GM20431 (cell line): ENCODE results near the gene HARBI1.
"Not testable (repeated sequence)": the region's sequence is repeated elsewhere in the genome, so short reads cannot be mapped to it uniquely, and the experiment has no call there.

Experiments used
- in situ Hi-C: fragments of 300-500 bp; cut with MseI, MboI; formaldehyde crosslinking; loops from one replicate; pipeline ENCODE4 v1.15.0; 2020; ENCODE audit warnings: low sequenced_read_pairs; ENCODE audit not compliant: unreplicated experiment

The HARBI1 gene

GRCh38 chr11:46599340-46600193 is 17.5 kb downstream of the HARBI1 start:
- in situ Hi-C loops: no loop called here

- in situ Hi-C loops: no loop called here
These were observed 19.3 kb downstream of the HARBI1 start for GRCh38 chr11:46597609-46598219.

GRCh38 chr11:46597155-46597554 is 19.9 kb downstream of the HARBI1 start:
- in situ Hi-C loops: no loop called here

- in situ Hi-C loops: no loop called here
These were observed 22.2 kb downstream of the HARBI1 start for GRCh38 chr11:46594785-46595184.

- in situ Hi-C loops: no loop called here
These were observed 22.7 kb downstream of the HARBI1 start for GRCh38 chr11:46594374-46594700.

GRCh38 chr11:46593550-46594373 is 23.3 kb downstream of the HARBI1 start, which contains the start of gene AMBRA1:
TSS of gene AMBRA1 (minus strand) at chr11:46594023. CDS start at chr11:46548380, 45,643 bp downstream.
- in situ Hi-C loops: no loop called here

GRCh38 chr11:46590740-46591605 is 26.1 kb downstream of the HARBI1 start:
- in situ Hi-C loops: no loop called here

GRCh38 chr11:46588915-46589314 is 28.1 kb downstream of the HARBI1 start:
- in situ Hi-C loops: no loop called here

GRCh38 chr11:46588131-46588530 is 28.9 kb downstream of the HARBI1 start:
- in situ Hi-C loops: no loop called here

- in situ Hi-C loops: not testable (repeated sequence)
These were observed 33.5 kb downstream of the HARBI1 start for GRCh38 chr11:46583513-46583912.

GRCh38 chr11:46582588-46582987 is 34.4 kb downstream of the HARBI1 start:
- in situ Hi-C loops: no loop called here

GRCh38 chr11:46577058-46577457 is 40.0 kb downstream of the HARBI1 start:
- in situ Hi-C loops: no loop called here

GRCh38 chr11:46574656-46575055 is 42.4 kb downstream of the HARBI1 start:
- in situ Hi-C loops: no loop called here

- in situ Hi-C loops: no loop called here
These were observed 46.1 kb downstream of the HARBI1 start for GRCh38 chr11:46570790-46571398.

- in situ Hi-C loops: no loop called here
These were observed 51.7 kb downstream of the HARBI1 start for GRCh38 chr11:46565232-46565840.

- in situ Hi-C loops: no loop called here
These were observed 52.6 kb downstream of the HARBI1 start for GRCh38 chr11:46564459-46564858.

GRCh38 chr11:46562527-46562926 is 54.5 kb downstream of the HARBI1 start:
- in situ Hi-C loops: no loop called here

- in situ Hi-C loops: no loop called here
These were observed 56.6 kb downstream of the HARBI1 start for GRCh38 chr11:46560300-46560991.
